ENCODE measurements around the gene HSFX1. TPM values are rescaled to one million over a fixed set of nuclear protein-coding genes. Genes with fewer than 3 reads are reported as not detected.
A peak's percentile ranks its signal among the peaks of the same experiment; 100 is the strongest.

Gene HSFX1
- polyA plus RNA-seq, 3 donors, result 1.8 to 3.7 (median 3.6) TPM

GRCh38 chrX:149803458-149804062 is 29.7 kb downstream of the HSFX1 start:
- DNase-seq, result no peak

GRCh38 chrX:149804102-149804501 is 30.2 kb downstream of the HSFX1 start:
- DNase-seq, result no peak

- no peak for DNase-seq
Measured at GRCh38 chrX:149807747-149808458, 34.0 kb downstream of the HSFX1 start.

- no peak for DNase-seq
Measured at GRCh38 chrX:149818652-149819051, 44.8 kb downstream of the HSFX1 start.

- DNase-seq, result no peak
Measured at GRCh38 chrX:149819371-149819770, 45.5 kb downstream of the HSFX1 start.

- DNase-seq, result peak; percentile 8
Measured at GRCh38 chrX:149825424-149825823, 51.6 kb downstream of the HSFX1 start.

Other genes with a start within 250 kb of the HSFX1 start
- gene EOLA1, start 233.1 kb upstream of the HSFX1 start, polyA plus RNA-seq (ENCODE audit: insufficient read length in 3 of 3), result 10 to 100 TPM; 18.9 to 23.3 (median 21.8) TPM
- gene HSFX3, start 224.1 kb upstream of the HSFX1 start, polyA plus RNA-seq (ENCODE audit: insufficient read length in 3 of 3), result under 1 TPM in 1 of 3 donors, not detected in 2; 0.31 TPM
- not detected for gene MAGEA9B, start 186.6 kb upstream of the HSFX1 start, polyA plus RNA-seq (ENCODE audit: insufficient read length in 3 of 3)
- gene HSFX2, start 178.8 kb upstream of the HSFX1 start, polyA plus RNA-seq (ENCODE audit: insufficient read length in 3 of 3), result under 1 TPM; 0.16 to 0.24 (median 0.17) TPM
- 10 to 100 TPM; 39.1 to 47.5 (median 39.5) TPM for gene TMEM185A, start 142.3 kb upstream of the HSFX1 start, polyA plus RNA-seq (ENCODE audit: insufficient read length in 3 of 3)
- under 1 TPM in 1 of 3 donors, not detected in 2; 0.03 TPM for gene MAGEA11, start 62.0 kb upstream of the HSFX1 start, polyA plus RNA-seq (ENCODE audit: insufficient read length in 3 of 3)
- not detected for gene MAGEA9, start 7.9 kb downstream of the HSFX1 start, polyA plus RNA-seq (ENCODE audit: insufficient read length in 3 of 3)
- gene MAGEA8, start 107.1 kb downstream of the HSFX1 start, polyA plus RNA-seq (ENCODE audit: insufficient read length in 3 of 3), result under 1 TPM; 0.19 to 0.73 (median 0.29) TPM
- gene HSFX4, start 155.5 kb downstream of the HSFX1 start, polyA plus RNA-seq (ENCODE audit: insufficient read length in 3 of 3), result under 1 TPM in 1 of 3 donors, not detected in 2; 0.22 TPM
- gene EOLA2, start 164.4 kb downstream of the HSFX1 start, polyA plus RNA-seq (ENCODE audit: insufficient read length in 3 of 3), result 10 to 100 TPM; 31.4 to 31.8 (median 31.6) TPM

Data from renal pelvis (tissue), 4 donors.